A549 (cell line): Measurements from ENCODE around the gene PLD3. TPM values are rescaled to one million over a fixed set of nuclear protein-coding genes. Genes with fewer than 3 reads are reported as not detected.

ENCODE experiments used
- BCL3 ChIP-seq: fragments of >200 bp; sonication (Bioruptor Twin); formaldehyde crosslinking; IDR thresholded peaks from 3 replicates; pipeline ENCODE4 v1.6.1; 2016
- BHLHE40 ChIP-seq: IDR thresholded peaks from 2 replicates; pipeline ENCODE4 v1.6.1; 2012; ENCODE audit warnings: low read depth, low read length, inconsistent platforms
- CBX8 ChIP-seq: fragments of 200-600 bp; sonication (generic); IDR thresholded peaks from 2 replicates; pipeline ENCODE4 v1.6.1; 2016
- EHF ChIP-seq: fragments of 250-450 bp; sonication (Bioruptor Pico); IDR thresholded peaks from 2 replicates; pipeline ENCODE4 v1.5.0; 2020; ENCODE audit warnings: mild to moderate bottlenecking
- FOSL2 ChIP-seq, 2 experiments: fragments of 450-650 bp in 1 of 2; fragments of >200 bp in 1 of 2; sonication (Bioruptor Twin) in 1 of 2; formaldehyde crosslinking; IDR thresholded peaks; 2 replicates each; pipeline versions ENCODE4 v1.5.0 to v1.6.1; 2016 to 2020; ENCODE audit warnings: mild to moderate bottlenecking in 1 of 2, moderate library complexity in 1 of 2
- FOXS1 ChIP-seq: fragments of 250-450 bp; sonication (Bioruptor Pico); IDR thresholded peaks from 2 replicates; pipeline ENCODE4 v1.5.0; 2020; ENCODE audit warnings: mild to moderate bottlenecking, moderate library complexity
- HDAC2 ChIP-seq: fragments of 200-600 bp; sonication (generic); IDR thresholded peaks from 2 replicates; pipeline ENCODE4 v1.6.1; 2016
- HEYL ChIP-seq: fragments of 250-450 bp; sonication (Bioruptor Pico); IDR thresholded peaks from 2 replicates; pipeline ENCODE4 v1.8.0; 2021; ENCODE audit warnings: mild to moderate bottlenecking, moderate library complexity
- HOXA7 ChIP-seq: fragments of 250-450 bp; sonication (Bioruptor Pico); IDR thresholded peaks from 2 replicates; pipeline ENCODE4 v1.5.0; 2020; ENCODE audit warnings: mild to moderate bottlenecking, moderate library complexity
- HOXB13 ChIP-seq: fragments of 250-450 bp; sonication (Bioruptor Pico); IDR thresholded peaks from 2 replicates; pipeline ENCODE4 v1.5.0; 2020; ENCODE audit warnings: low read depth, mild to moderate bottlenecking, moderate library complexity
- HOXB5 ChIP-seq: fragments of 250-450 bp; sonication (Bioruptor Pico); IDR thresholded peaks from 2 replicates; pipeline ENCODE4 v1.5.0; 2020; ENCODE audit warnings: mild to moderate bottlenecking, moderate library complexity
- JUN ChIP-seq, 2 experiments: fragments of >200 bp; sonication (Bioruptor Twin); formaldehyde crosslinking; IDR thresholded peaks; 2 replicates in 1 of 2; 3 replicates in 1 of 2; pipeline ENCODE4 v1.6.1; 2016 to 2017
- KDM1A ChIP-seq: fragments of 200-600 bp; sonication (generic); IDR thresholded peaks from 2 replicates; pipeline ENCODE4 v1.6.1; 2016; ENCODE audit warnings: low read depth, mild to moderate bottlenecking
- KDM5A ChIP-seq: fragments of 200-600 bp; sonication (generic); IDR thresholded peaks from 2 replicates; pipeline ENCODE4 v1.6.1; 2016; ENCODE audit warnings: antibody characterized with exemption, mild to moderate bottlenecking
- MAX ChIP-seq: IDR thresholded peaks from 2 replicates; pipeline ENCODE4 v1.6.1; 2012
- NFE2L2 ChIP-seq: fragments of 150-350 bp; conservative IDR thresholded peaks from 2 replicates; pipeline ENCODE4 v1.6.1; 2014; ENCODE audit warnings: low read length
- NPAS2 ChIP-seq: fragments of 250-450 bp; sonication (Bioruptor Pico); IDR thresholded peaks from 2 replicates; pipeline ENCODE4 v1.8.0; 2022; ENCODE audit warnings: mild to moderate bottlenecking, moderate library complexity, borderline replicate concordance
- NR3C1 ChIP-seq: fragments of >200 bp; sonication (Bioruptor Twin); formaldehyde crosslinking; IDR thresholded peaks from 3 replicates; pipeline ENCODE4 v1.6.1; 2017
- POLR2AphosphoS2 ChIP-seq: conservative IDR thresholded peaks from 2 replicates; pipeline ENCODE4 v1.6.1; 2012; ENCODE audit warnings: low read length, improper control_type of control experiment, inconsistent platforms
- SREBF2 ChIP-seq: fragments of 450-650 bp; IDR thresholded peaks from 2 replicates; pipeline ENCODE4 v1.6.1; 2014; ENCODE audit warnings: mild to moderate bottlenecking, moderate library complexity
- TP53 ChIP-seq: fragments of 250-450 bp; sonication (Bioruptor Pico); IDR thresholded peaks from 2 replicates; pipeline ENCODE4 v1.5.0; 2021; ENCODE audit warnings: mild to moderate bottlenecking, moderate library complexity
- ZNF302 ChIP-seq: fragments of 250-450 bp; sonication (Bioruptor Pico); IDR thresholded peaks from 2 replicates; pipeline ENCODE4 v1.9.0; 2021; ENCODE audit warnings: inconsistent platforms, mild to moderate bottlenecking, moderate library complexity
- ZSCAN20 ChIP-seq: fragments of 250-450 bp; sonication (Bioruptor Pico); IDR thresholded peaks from 2 replicates; pipeline ENCODE4 v1.8.0; 2022; ENCODE audit warnings: mild to moderate bottlenecking, moderate library complexity
- polyA plus RNA-seq, 4 experiments: library from polyadenylated mRNA; depleted of rRNA in 3 of 4; stranded (reverse); fragments of >200 nt; fragmentation: RNase III in 1 of 4; extraction: RNeasy Plus Mini Kit Qiagen cat#74134 plus additional on column Dnase treatment in 1 of 4; gene quantifications; 2 replicates in 3 of 4; 3 replicates in 1 of 4; pipeline ENCODE4 v1.2.3, GENCODE V29; 2011 to 2017
- small RNA-seq, 6 experiments: library from RNA; depleted of rRNA; stranded (forward); fragments of <200 nt; gene quantifications; one replicate each; pipeline ENCODE3, GENCODE V24; 2012
- TF ChIP-seq, protein P1 (sequence below): fragments of 200-600 bp; sonication (generic); IDR thresholded peaks from 2 replicates; pipeline ENCODE4 v1.6.1; 2016; ENCODE audit warnings: antibody characterized with exemption, mild to moderate bottlenecking, moderate library complexity
- TF ChIP-seq, protein P2 (sequence below): IDR thresholded peaks from 2 replicates; pipeline ENCODE4 v1.6.1; 2012; ENCODE audit warnings: low read depth, borderline replicate concordance

Gene PLD3
- polyA plus RNA-seq, 2 of the 4 experiments (the other 2 are of a cell fraction), result 265 to 290 TPM

- TF ChIP-seq, protein P1, sequence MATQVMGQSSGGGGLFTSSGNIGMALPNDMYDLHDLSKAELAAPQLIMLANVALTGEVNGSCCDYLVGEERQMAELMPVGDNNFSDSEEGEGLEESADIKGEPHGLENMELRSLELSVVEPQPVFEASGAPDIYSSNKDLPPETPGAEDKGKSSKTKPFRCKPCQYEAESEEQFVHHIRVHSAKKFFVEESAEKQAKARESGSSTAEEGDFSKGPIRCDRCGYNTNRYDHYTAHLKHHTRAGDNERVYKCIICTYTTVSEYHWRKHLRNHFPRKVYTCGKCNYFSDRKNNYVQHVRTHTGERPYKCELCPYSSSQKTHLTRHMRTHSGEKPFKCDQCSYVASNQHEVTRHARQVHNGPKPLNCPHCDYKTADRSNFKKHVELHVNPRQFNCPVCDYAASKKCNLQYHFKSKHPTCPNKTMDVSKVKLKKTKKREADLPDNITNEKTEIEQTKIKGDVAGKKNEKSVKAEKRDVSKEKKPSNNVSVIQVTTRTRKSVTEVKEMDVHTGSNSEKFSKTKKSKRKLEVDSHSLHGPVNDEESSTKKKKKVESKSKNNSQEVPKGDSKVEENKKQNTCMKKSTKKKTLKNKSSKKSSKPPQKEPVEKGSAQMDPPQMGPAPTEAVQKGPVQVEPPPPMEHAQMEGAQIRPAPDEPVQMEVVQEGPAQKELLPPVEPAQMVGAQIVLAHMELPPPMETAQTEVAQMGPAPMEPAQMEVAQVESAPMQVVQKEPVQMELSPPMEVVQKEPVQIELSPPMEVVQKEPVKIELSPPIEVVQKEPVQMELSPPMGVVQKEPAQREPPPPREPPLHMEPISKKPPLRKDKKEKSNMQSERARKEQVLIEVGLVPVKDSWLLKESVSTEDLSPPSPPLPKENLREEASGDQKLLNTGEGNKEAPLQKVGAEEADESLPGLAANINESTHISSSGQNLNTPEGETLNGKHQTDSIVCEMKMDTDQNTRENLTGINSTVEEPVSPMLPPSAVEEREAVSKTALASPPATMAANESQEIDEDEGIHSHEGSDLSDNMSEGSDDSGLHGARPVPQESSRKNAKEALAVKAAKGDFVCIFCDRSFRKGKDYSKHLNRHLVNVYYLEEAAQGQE, result peak; percentile 74
- TF ChIP-seq TP53 (0 out of 2 replicates have a peak, but pooled peaks have one; percentile 25), FOXS1 (CRISPR knock-in tag) (no peak), HEYL (CRISPR knock-in tag) (no peak), KDM5A (0 out of 2 replicates have a peak, but pooled peaks have one; percentile 31), SREBF2 (no peak), BCL3 (peak; percentile 99), BHLHE40 (peak; percentile 40; the same call in 1 of the 2 replicates), NFE2L2 (no peak), POLR2AphosphoS2 (no peak; the same call in 1 of the 2 replicates), ZNF302 (CRISPR knock-in tag) (no peak), HOXB5 (CRISPR knock-in tag) (no peak), EHF (no peak), ZSCAN20 (CRISPR knock-in tag) (no peak), NPAS2 (no peak), MAX (peak; percentile 85; the same call in 1 of the 2 replicates), JUN (IDR thresholded peaks at IDR 0.05) (peak; percentile 97 to 98), CBX8 (no peak), HOXA7 (CRISPR knock-in tag) (no peak), NR3C1 (no peak), KDM1A (no peak), HOXB13 (CRISPR knock-in tag) (no peak), HDAC2 (no peak), FOSL2 (IDR thresholded peaks at IDR 0.05) (peak; percentile 85), FOSL2 (CRISPR knock-in tag; IDR thresholded peaks at IDR 0.05) (peak; percentile 100)
- TF ChIP-seq, protein P2, sequence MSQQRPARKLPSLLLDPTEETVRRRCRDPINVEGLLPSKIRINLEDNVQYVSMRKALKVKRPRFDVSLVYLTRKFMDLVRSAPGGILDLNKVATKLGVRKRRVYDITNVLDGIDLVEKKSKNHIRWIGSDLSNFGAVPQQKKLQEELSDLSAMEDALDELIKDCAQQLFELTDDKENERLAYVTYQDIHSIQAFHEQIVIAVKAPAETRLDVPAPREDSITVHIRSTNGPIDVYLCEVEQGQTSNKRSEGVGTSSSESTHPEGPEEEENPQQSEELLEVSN, result 0 out of 2 replicates have a peak, but pooled peaks have one; percentile 13
Measured at GRCh38 chr19:40425450-40426287, 77.2 kb downstream of the PLD3 start, which contains the start of gene SERTAD1 (continued).

Small RNA genes lying within 50 kb of the gene (small RNA-seq; reads per million reads assigned to genes)
- 0 reads per million in 6 experiments for gene MIR6796
- 0 reads per million in 6 experiments for gene RF00019
- 0 reads per million in 6 experiments for gene RNU6-945P

Other genes starting within 250 kb of the PLD3 start
- 6.0 and 6.6 TPM in 2 replicates for gene MAP3K10, start 157.3 kb upstream of the PLD3 start, polyA plus RNA-seq (2011; rRNA removed)
- 15.0 to 21.0 TPM (median 19.5 TPM) in 3 replicates for gene MAP3K10, start 157.3 kb upstream of the PLD3 start, polyA plus RNA-seq (2017; fragmentation: RNase III; extraction: RNeasy Plus Mini Kit Qiagen cat#74134 plus additional on column Dnase treatment)
- gene TTC9B, start 130.3 kb upstream of the PLD3 start, polyA plus RNA-seq (2011; rRNA removed), result not detected in 2 replicates
- 0.04 TPM in 1 of 3 replicates, not detected in the others for gene TTC9B, start 130.3 kb upstream of the PLD3 start, polyA plus RNA-seq (2017; fragmentation: RNase III; extraction: RNeasy Plus Mini Kit Qiagen cat#74134 plus additional on column Dnase treatment)
- 0.10 and 0.17 TPM in 2 replicates for gene CCNP, start 122.0 kb upstream of the PLD3 start, polyA plus RNA-seq (2011; rRNA removed)
- gene CCNP, start 122.0 kb upstream of the PLD3 start, polyA plus RNA-seq (2017; fragmentation: RNase III; extraction: RNeasy Plus Mini Kit Qiagen cat#74134 plus additional on column Dnase treatment), result 0.13 to 0.16 TPM (median 0.15 TPM) in 3 replicates
- gene AKT2, start 63.4 kb upstream of the PLD3 start, polyA plus RNA-seq (2011; rRNA removed), result 159 and 180 TPM in 2 replicates
- 125 to 136 TPM (median 132 TPM) in 3 replicates for gene AKT2, start 63.4 kb upstream of the PLD3 start, polyA plus RNA-seq (2017; fragmentation: RNase III; extraction: RNeasy Plus Mini Kit Qiagen cat#74134 plus additional on column Dnase treatment)
- 32.8 and 39.8 TPM in 2 replicates for gene C19orf47, start 298 bp upstream of the PLD3 start, polyA plus RNA-seq (2011; rRNA removed)
- 22.1 to 25.7 TPM (median 25.2 TPM) in 3 replicates for gene C19orf47, start 298 bp upstream of the PLD3 start, polyA plus RNA-seq (2017; fragmentation: RNase III; extraction: RNeasy Plus Mini Kit Qiagen cat#74134 plus additional on column Dnase treatment)
- gene HIPK4, start 41.5 kb downstream of the PLD3 start, polyA plus RNA-seq (2011; rRNA removed), result 0.18 and 0.19 TPM in 2 replicates
- 0.20 to 0.25 TPM (median 0.24 TPM) in 3 replicates for gene HIPK4, start 41.5 kb downstream of the PLD3 start, polyA plus RNA-seq (2017; fragmentation: RNase III; extraction: RNeasy Plus Mini Kit Qiagen cat#74134 plus additional on column Dnase treatment)
- 1.5 and 1.6 TPM in 2 replicates for gene PRX, start 64.7 kb downstream of the PLD3 start, polyA plus RNA-seq (2011; rRNA removed)
- gene PRX, start 64.7 kb downstream of the PLD3 start, polyA plus RNA-seq (2017; fragmentation: RNase III; extraction: RNeasy Plus Mini Kit Qiagen cat#74134 plus additional on column Dnase treatment), result 1.3 to 1.8 TPM (median 1.8 TPM) in 3 replicates
- gene SERTAD1, start 77.3 kb downstream of the PLD3 start, polyA plus RNA-seq (2011; rRNA removed), result 10.0 and 10.7 TPM in 2 replicates
- gene SERTAD1, start 77.3 kb downstream of the PLD3 start, polyA plus RNA-seq (2017; fragmentation: RNase III; extraction: RNeasy Plus Mini Kit Qiagen cat#74134 plus additional on column Dnase treatment), result 12.5 to 14.9 TPM (median 13.6 TPM) in 3 replicates
- 40.2 and 41.7 TPM in 2 replicates for gene SERTAD3, start 95.6 kb downstream of the PLD3 start, polyA plus RNA-seq (2011; rRNA removed)
- gene SERTAD3, start 95.6 kb downstream of the PLD3 start, polyA plus RNA-seq (2017; fragmentation: RNase III; extraction: RNeasy Plus Mini Kit Qiagen cat#74134 plus additional on column Dnase treatment), result 35.5 to 41.2 TPM (median 39.7 TPM) in 3 replicates
- 202 and 241 TPM in 2 replicates for gene BLVRB, start 117.0 kb downstream of the PLD3 start, polyA plus RNA-seq (2011; rRNA removed)
- gene BLVRB, start 117.0 kb downstream of the PLD3 start, polyA plus RNA-seq (2017; fragmentation: RNase III; extraction: RNeasy Plus Mini Kit Qiagen cat#74134 plus additional on column Dnase treatment), result 280 to 298 TPM (median 296 TPM) in 3 replicates
- gene SPTBN4, start 118.3 kb downstream of the PLD3 start, polyA plus RNA-seq (2011; rRNA removed), result 1.4 and 2.2 TPM in 2 replicates
- 1.2 to 2.0 TPM (median 1.4 TPM) in 3 replicates for gene SPTBN4, start 118.3 kb downstream of the PLD3 start, polyA plus RNA-seq (2017; fragmentation: RNase III; extraction: RNeasy Plus Mini Kit Qiagen cat#74134 plus additional on column Dnase treatment)
- gene SHKBP1, start 228.2 kb downstream of the PLD3 start, polyA plus RNA-seq (2011; rRNA removed), result 75.2 and 79.7 TPM in 2 replicates
- gene SHKBP1, start 228.2 kb downstream of the PLD3 start, polyA plus RNA-seq (2017; fragmentation: RNase III; extraction: RNeasy Plus Mini Kit Qiagen cat#74134 plus additional on column Dnase treatment), result 94.9 to 128 TPM (median 123 TPM) in 3 replicates